ENCODE data around the gene ARHGAP42. TPM values are rescaled to one million over a fixed set of nuclear protein-coding genes. Genes with fewer than 3 reads are reported as not detected.

Gene ARHGAP42
- total and polyA plus RNA-seq, 10 of the 15 experiments (the other 5 are each of a cell fraction or from before 2014, with no cell fraction given), result 1.8 to 6.3 (median 3.2) TPM

GRCh38 chr11:100638648-100639047 is 48.4 kb upstream of the ARHGAP42 start:
- intact Hi-C loops (cut with micrococcal nuclease; ENCODE audit: unreplicated experiment) (no loop called here), in situ Hi-C loops (cut with MboI) (no loop called here)
- TF ChIP-seq SIN3A (IDR thresholded peaks at IDR 0.05; ENCODE audit: low read depth, low read length), result no peak
- H3K9ac ChIP-seq (ENCODE audit: control insufficient read depth, insufficient read depth, low read length), result no peak overlapping the region
- RAD21 ChIA-PET (ENCODE audit: unreplicated experiment), result no interaction called here
- DNase-seq (ENCODE audit: low read depth, low spot score) (no peak), FAIRE-seq (no peak), ATAC-seq (no peak)
- H3K4me2 ChIP-seq (ENCODE audit: control insufficient read depth, insufficient read depth), result no peak overlapping the region
- SMC1A ChIA-PET (ENCODE audit: uncharacterized antibody, unreplicated experiment), result no interaction called here
- no peaks in the 10 kb centered on the region for H3K36me3 ChIP-seq (ENCODE audit: control insufficient read depth in 2 of 2, insufficient read depth in 2 of 2, low read length in 1 of 2)
- BruUV-seq (replicated peaks), result no TSS peak
- no peaks in the 10 kb centered on the region for H3K79me2 ChIP-seq (ENCODE audit: control insufficient read depth, insufficient read depth, low read length)
- H3K27ac ChIP-seq (ENCODE audit: control insufficient read depth, insufficient read depth), result no peak overlapping the region
- WGBS (ENCODE audit: insufficient coverage, insufficient replicate concordance, low lambda C conversion rate, missing lambda C conversion rate), result 59% methylated on average over 1 of the region's 1 CpG
- H3K27me3 ChIP-seq (replicated peaks in 1 of 2; ENCODE audit: control insufficient read depth in 2 of 2, insufficient read depth in 2 of 2, low read length in 1 of 2), result no peaks in the 10 kb centered on the region
- H4K20me1 ChIP-seq (ENCODE audit: control insufficient read depth, insufficient read depth), result no peaks in the 10 kb centered on the region
- no peaks in the 10 kb centered on the region for H3K9me3 ChIP-seq (replicated peaks; ENCODE audit: control insufficient read depth, insufficient read depth, low read length)
- no peaks in the 10 kb centered on the region for H3K4me1 ChIP-seq (ENCODE audit: control insufficient read depth, insufficient read depth, low read length)
- no peak overlapping the region for H2AFZ ChIP-seq (ENCODE audit: control insufficient read depth, low read depth, low read length)
- CTCF ChIA-PET, result no interaction called here
- POLR2A ChIA-PET, result no interaction called here
- H3K4me3 ChIP-seq, result no peak overlapping the region

GRCh38 chr11:100639140-100639539 is 47.9 kb upstream of the ARHGAP42 start:
- Histone ChIP-seq H3K4me3 (no peak overlapping the region), H4K20me1 (ENCODE audit: control insufficient read depth, insufficient read depth) (no peaks in the 10 kb centered on the region), H3K36me3 (ENCODE audit: control insufficient read depth in 2 of 2, insufficient read depth in 2 of 2, low read length in 1 of 2) (no peaks in the 10 kb centered on the region), H2AFZ (ENCODE audit: control insufficient read depth, low read depth, low read length) (no peak overlapping the region), H3K27ac (ENCODE audit: control insufficient read depth, insufficient read depth) (no peak overlapping the region), H3K4me1 (ENCODE audit: control insufficient read depth, insufficient read depth, low read length) (no peaks in the 10 kb centered on the region), H3K9me3 (replicated peaks; ENCODE audit: control insufficient read depth, insufficient read depth, low read length) (no peaks in the 10 kb centered on the region), H3K4me2 (ENCODE audit: control insufficient read depth, insufficient read depth) (no peak overlapping the region), H3K27me3 (replicated peaks in 1 of 2; ENCODE audit: control insufficient read depth in 2 of 2, insufficient read depth in 2 of 2, low read length in 1 of 2) (no peaks in the 10 kb centered on the region), H3K9ac (ENCODE audit: control insufficient read depth, insufficient read depth, low read length) (no peak overlapping the region), H3K79me2 (ENCODE audit: control insufficient read depth, insufficient read depth, low read length) (no peaks in the 10 kb centered on the region)
- ChIA-PET RAD21 (ENCODE audit: unreplicated experiment) (no interaction called here), POLR2A (no interaction called here), SMC1A (ENCODE audit: uncharacterized antibody, unreplicated experiment) (no interaction called here), CTCF (no interaction called here)
- DNase-seq (ENCODE audit: low read depth, low spot score) (no peak), FAIRE-seq (no peak), ATAC-seq (no peak)
- in situ Hi-C loops (cut with MboI) (no loop called here), intact Hi-C loops (cut with micrococcal nuclease; ENCODE audit: unreplicated experiment) (no loop called here)
- WGBS (ENCODE audit: insufficient coverage, insufficient replicate concordance, low lambda C conversion rate, missing lambda C conversion rate), result 44% methylated on average over 9 of the region's 9 CpGs
- no TSS peak for BruUV-seq (replicated peaks)
- TF ChIP-seq NBN (IDR thresholded peaks at IDR 0.05) (no peak), RAD51 (IDR thresholded peaks at IDR 0.05) (no peak)

Data from GM12878 (cell line).